CD1c-positive myeloid dendritic cell (primary cell): ENCODE data around the gene METTL1.

Source experiments
- DNase-seq: peaks from one replicate; pipeline ENCODE4 v3.0.0-alpha.2; 2016; ENCODE audit errors: extremely low spot score

METTL1 gene

GRCh38 chr12:57769594-57769993 is 2.3 kb downstream of the METTL1 start:
- no peak for DNase-seq

- DNase-seq = no peak
Measured at GRCh38 chr12:57767876-57768275, 4.0 kb downstream of the METTL1 start.

- DNase-seq = no peak
Measured at GRCh38 chr12:57767305-57767698, 4.6 kb downstream of the METTL1 start.

- no peak for DNase-seq
Measured at GRCh38 chr12:57766464-57767304, 5.2 kb downstream of the METTL1 start, which contains the start of gene CYP27B1. Gene CYP27B1 (minus strand): TSS chr12:57767078. CDS start chr12:57767041, 37 bp downstream.

GRCh38 chr12:57765698-57766463 is 6.0 kb downstream of the METTL1 start:
- DNase-seq = peak; percentile 41

- peak; percentile 47 for DNase-seq
Measured at GRCh38 chr12:57765003-57765697, 6.8 kb downstream of the METTL1 start.

GRCh38 chr12:57764662-57765002 is 7.3 kb downstream of the METTL1 start:
- no peak for DNase-seq

GRCh38 chr12:57763881-57764661 is 7.8 kb downstream of the METTL1 start:
- no peak for DNase-seq

- no peak for DNase-seq
Measured at GRCh38 chr12:57762463-57762862, 9.4 kb downstream of the METTL1 start.

GRCh38 chr12:57761391-57761998 is 10.4 kb downstream of the METTL1 start:
- no peak for DNase-seq

GRCh38 chr12:57760347-57760982 is 11.4 kb downstream of the METTL1 start:
- no peak for DNase-seq

GRCh38 chr12:57759360-57759980 is 12.4 kb downstream of the METTL1 start:
- DNase-seq = no peak

GRCh38 chr12:57758552-57759359 is 13.1 kb downstream of the METTL1 start:
- no peak for DNase-seq

GRCh38 chr12:57757771-57758170 is 14.1 kb downstream of the METTL1 start:
- DNase-seq = no peak

GRCh38 chr12:57756406-57757341 is 15.2 kb downstream of the METTL1 start:
- peak; percentile 66 for DNase-seq

- no peak for DNase-seq
Measured at GRCh38 chr12:57755454-57756372, 16.2 kb downstream of the METTL1 start.

- no peak for DNase-seq
Measured at GRCh38 chr12:57755194-57755453, 16.8 kb downstream of the METTL1 start.
